Type B pancreatic cell (in vitro differentiated cells): Measurements from ENCODE around the gene BLMH. TPM values are rescaled to one million over a fixed set of nuclear protein-coding genes. Genes with fewer than 3 reads are reported as not detected.
A peak's percentile ranks its signal among the peaks of the same experiment; 100 is the strongest.

Source experiments
- DNase-seq: peaks from one replicate; pipeline ENCODE4 v3.0.0; 2021; ENCODE audit warnings: mixed read lengths; ENCODE audit not compliant: unreplicated experiment; ENCODE audit errors: extremely low spot score
- H3K27ac Mint-ChIP-seq: 2 replicates; pipeline ENCODE4 v1.8.0; 2021; ENCODE audit warnings: mild to moderate bottlenecking, mixed read lengths
- H3K27me3 Mint-ChIP-seq: 2 replicates; pipeline ENCODE4 v1.8.0; 2021; ENCODE audit warnings: mixed read lengths
- H3K36me3 Mint-ChIP-seq: 2 replicates; pipeline ENCODE4 v1.8.0; 2021; ENCODE audit warnings: mixed read lengths
- H3K4me1 Mint-ChIP-seq: one replicate; pipeline ENCODE4 v1.8.0; 2021; ENCODE audit warnings: mixed read lengths; ENCODE audit not compliant: unreplicated experiment
- H3K4me3 Mint-ChIP-seq: 2 replicates; pipeline ENCODE4 v1.8.0; 2021; ENCODE audit warnings: mild to moderate bottlenecking, mixed read lengths
- H3K9me3 Mint-ChIP-seq: 2 replicates; pipeline ENCODE4 v1.8.0; 2021; ENCODE audit warnings: mixed read lengths
- total RNA-seq: library from RNA; stranded (reverse); gene quantifications from 2 replicates; pipeline ENCODE4 v1.2.1, GENCODE V29; 2021; ENCODE audit warnings: low replicate concordance
- TF ChIP-seq, protein P1 (sequence below): fragments of 200-600 bp; sonication (generic); conservative IDR thresholded peaks from 2 replicates; pipeline ENCODE4 v1.5.0; 2021; ENCODE audit warnings: antibody characterized with exemption, mild to moderate bottlenecking

The BLMH gene
- total RNA-seq, 1 donor from 2014 or later, result 58.2 TPM

DNA sequence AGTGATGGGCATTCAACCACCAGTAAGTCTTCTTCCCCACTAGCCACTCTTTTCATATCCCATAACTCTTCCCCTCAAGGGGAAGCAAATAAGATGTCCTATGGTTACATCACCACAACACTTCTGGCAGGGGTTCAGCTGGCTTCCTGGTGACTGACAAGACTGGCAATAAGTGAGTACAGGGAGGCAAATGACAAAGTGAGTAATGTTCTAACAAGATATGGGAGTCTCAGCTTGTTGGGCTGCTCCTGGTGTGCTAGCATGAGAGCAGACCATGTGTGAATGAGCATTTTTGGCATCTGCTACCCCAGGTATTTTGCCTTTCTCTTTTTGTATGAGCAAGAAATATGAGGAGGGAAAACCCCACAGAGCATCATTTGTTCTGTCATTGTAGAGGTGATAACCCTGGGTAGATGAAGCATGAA is 32.2 kb upstream of the BLMH start:
- TF ChIP-seq, protein P1, sequence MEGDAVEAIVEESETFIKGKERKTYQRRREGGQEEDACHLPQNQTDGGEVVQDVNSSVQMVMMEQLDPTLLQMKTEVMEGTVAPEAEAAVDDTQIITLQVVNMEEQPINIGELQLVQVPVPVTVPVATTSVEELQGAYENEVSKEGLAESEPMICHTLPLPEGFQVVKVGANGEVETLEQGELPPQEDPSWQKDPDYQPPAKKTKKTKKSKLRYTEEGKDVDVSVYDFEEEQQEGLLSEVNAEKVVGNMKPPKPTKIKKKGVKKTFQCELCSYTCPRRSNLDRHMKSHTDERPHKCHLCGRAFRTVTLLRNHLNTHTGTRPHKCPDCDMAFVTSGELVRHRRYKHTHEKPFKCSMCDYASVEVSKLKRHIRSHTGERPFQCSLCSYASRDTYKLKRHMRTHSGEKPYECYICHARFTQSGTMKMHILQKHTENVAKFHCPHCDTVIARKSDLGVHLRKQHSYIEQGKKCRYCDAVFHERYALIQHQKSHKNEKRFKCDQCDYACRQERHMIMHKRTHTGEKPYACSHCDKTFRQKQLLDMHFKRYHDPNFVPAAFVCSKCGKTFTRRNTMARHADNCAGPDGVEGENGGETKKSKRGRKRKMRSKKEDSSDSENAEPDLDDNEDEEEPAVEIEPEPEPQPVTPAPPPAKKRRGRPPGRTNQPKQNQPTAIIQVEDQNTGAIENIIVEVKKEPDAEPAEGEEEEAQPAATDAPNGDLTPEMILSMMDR, result no peak
- H3K36me3 Mint-ChIP-seq, result no peaks in the 10 kb centered on the region
- H3K27me3 Mint-ChIP-seq, result peaks cover 25% of the 10 kb centered on the region
- no peak for DNase-seq
- H3K27ac Mint-ChIP-seq, result peak overlapping the region; percentile 17
- no peaks in the 10 kb centered on the region for H3K9me3 Mint-ChIP-seq
- H3K4me3 Mint-ChIP-seq, result no peak overlapping the region
- H3K4me1 Mint-ChIP-seq, result peaks cover 14% of the 10 kb centered on the region

DNA sequence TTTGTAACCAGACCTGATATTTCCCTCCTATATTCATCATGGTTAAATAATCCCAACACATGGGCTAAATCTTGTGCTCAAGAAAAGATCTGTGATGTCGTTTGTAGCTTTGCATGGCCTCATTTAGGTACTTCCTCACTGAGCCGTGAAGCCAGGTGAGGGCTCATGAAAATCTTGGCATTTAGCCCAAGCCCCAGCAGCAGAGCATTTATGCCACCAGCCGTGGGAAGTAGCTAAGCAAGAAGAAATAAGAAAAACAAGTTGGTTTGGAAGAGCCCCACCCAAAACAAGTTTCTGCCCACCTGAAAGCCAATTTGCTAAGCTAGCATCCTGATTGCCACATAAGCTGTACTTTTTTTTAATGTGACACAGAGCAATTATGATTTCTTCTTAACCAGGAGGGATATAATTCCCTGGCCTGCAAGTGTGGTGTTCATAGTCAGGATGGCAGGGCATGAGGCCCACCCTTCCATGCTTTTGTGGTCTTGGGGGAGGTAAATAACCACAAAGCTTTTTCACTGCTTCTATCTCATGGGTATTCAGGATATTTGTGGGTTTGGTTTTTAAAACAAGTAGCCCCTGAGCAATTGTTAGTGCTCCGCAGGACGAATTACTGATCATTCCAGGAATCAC is 31.6 kb upstream of the BLMH start:
- no peak overlapping the region for H3K4me3 Mint-ChIP-seq
- H3K9me3 Mint-ChIP-seq, result no peaks in the 10 kb centered on the region
- no peaks in the 10 kb centered on the region for H3K36me3 Mint-ChIP-seq
- no peak for DNase-seq
- TF ChIP-seq, protein P1, result no peak
- peak overlapping the region; percentile 17 for H3K27ac Mint-ChIP-seq
- H3K4me1 Mint-ChIP-seq, result peaks cover 14% of the 10 kb centered on the region
- peaks cover 25% of the 10 kb centered on the region for H3K27me3 Mint-ChIP-seq

DNA sequence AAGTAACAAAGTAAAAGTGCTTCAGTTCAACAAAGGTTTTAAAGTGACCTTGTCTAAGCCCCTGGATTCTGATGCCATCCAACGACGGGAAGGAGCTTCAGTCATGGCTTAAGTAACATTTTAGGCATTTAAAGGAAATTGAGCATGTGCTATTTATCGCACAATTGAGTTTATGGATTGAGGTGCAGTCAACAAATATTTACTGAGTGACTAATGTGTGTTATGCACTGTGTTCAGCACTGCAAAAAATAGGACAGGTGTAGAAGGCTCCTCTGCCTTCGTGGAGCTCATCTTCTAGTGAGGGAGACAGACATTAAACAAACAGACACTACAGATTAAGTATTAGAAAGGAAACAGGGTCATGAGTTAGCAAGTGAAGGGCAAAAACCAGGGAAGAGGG is 29.6 kb upstream of the BLMH start:
- Mint-ChIP-seq H3K27me3 (peaks cover 20% of the 10 kb centered on the region), H3K9me3 (no peaks in the 10 kb centered on the region), H3K27ac (no peak overlapping the region), H3K36me3 (no peaks in the 10 kb centered on the region), H3K4me3 (no peak overlapping the region), H3K4me1 (peaks cover 14% of the 10 kb centered on the region)
- TF ChIP-seq, protein P1, result no peak
- DNase-seq, result no peak

DNA sequence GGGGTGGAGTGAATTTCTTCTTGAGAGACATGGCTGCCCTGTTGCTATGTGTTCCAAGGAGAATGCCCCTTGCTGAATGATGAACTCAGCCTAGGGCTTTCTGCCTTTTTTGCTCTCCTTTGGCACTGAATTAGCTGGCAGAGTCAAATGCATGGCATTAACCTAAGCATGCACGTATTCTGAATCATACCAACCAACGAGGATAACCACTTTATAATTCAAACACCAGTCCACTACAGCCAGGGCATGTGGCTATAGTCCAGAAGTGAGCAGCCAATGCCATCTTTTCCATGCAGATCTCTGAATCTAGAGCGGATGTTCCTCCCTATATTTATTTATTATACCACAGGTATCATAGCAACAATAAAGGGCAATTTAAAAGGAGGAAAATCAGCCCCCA is 26.4 kb upstream of the BLMH start:
- Mint-ChIP-seq H3K4me1 (peaks cover 5% of the 10 kb centered on the region), H3K27me3 (peaks cover 20% of the 10 kb centered on the region), H3K4me3 (no peak overlapping the region), H3K9me3 (no peaks in the 10 kb centered on the region), H3K36me3 (no peaks in the 10 kb centered on the region), H3K27ac (no peak overlapping the region)
- TF ChIP-seq, protein P1, result no peak
- DNase-seq, result no peak

- TF ChIP-seq, protein P1, result no peak
- H3K27me3 Mint-ChIP-seq, result peaks cover 27% of the 10 kb centered on the region
- DNase-seq, result no peak
- no peak overlapping the region for H3K27ac Mint-ChIP-seq
- H3K4me1 Mint-ChIP-seq, result peaks cover 4% of the 10 kb centered on the region
- H3K36me3 Mint-ChIP-seq, result no peaks in the 10 kb centered on the region
- no peak overlapping the region for H3K4me3 Mint-ChIP-seq
- H3K9me3 Mint-ChIP-seq, result no peaks in the 10 kb centered on the region
Measured at GRCh38 chr17:30316736-30317135, 25.0 kb upstream of the BLMH start.
